Duodenal mucosa (tissue), 2 donors: ENCODE results near the gene CDX4.
"Not testable (repeated sequence)": the region's sequence is repeated elsewhere in the genome, so short reads cannot be mapped to it uniquely, and the experiment has no call there.

ENCODE experiments used
- H3K27ac ChIP-seq: one replicate; pipeline ENCODE4 v1.7.0; 2013; ENCODE audit warnings: low read depth, low read length
- H3K27me3 ChIP-seq, 2 donors: one replicate each; pipeline ENCODE4 v1.7.0; 2013; ENCODE audit warnings: low read length in 2 of 2, control low read depth in 1 of 2; ENCODE audit not compliant: insufficient read depth in 2 of 2, control insufficient read depth in 1 of 2
- H3K36me3 ChIP-seq, 2 donors: one replicate each; pipeline ENCODE4 v1.7.0; 2013; ENCODE audit warnings: low read length in 2 of 2, control low read depth in 1 of 2; ENCODE audit not compliant: insufficient read depth in 2 of 2, control insufficient read depth in 1 of 2
- H3K4me1 ChIP-seq, 2 donors: one replicate each; pipeline ENCODE4 v1.7.0; 2013; ENCODE audit warnings: low read length in 2 of 2, control low read depth in 1 of 2; ENCODE audit not compliant: insufficient read depth in 2 of 2, control insufficient read depth in 1 of 2
- H3K4me3 ChIP-seq, 2 donors: one replicate each; pipeline ENCODE4 v1.7.0; 2013; ENCODE audit warnings: low read length in 2 of 2, low read depth in 1 of 2
- H3K9ac ChIP-seq, 2 donors: one replicate each; pipeline ENCODE4 v1.7.0; 2013; ENCODE audit warnings: low read length in 2 of 2, low read depth in 1 of 2
- H3K9me3 ChIP-seq, 2 donors: one replicate each; pipeline ENCODE4 v1.7.0; 2013; ENCODE audit warnings: low read length in 2 of 2, control low read depth in 1 of 2; ENCODE audit not compliant: control insufficient read depth in 1 of 2

Gene CDX4

DNA sequence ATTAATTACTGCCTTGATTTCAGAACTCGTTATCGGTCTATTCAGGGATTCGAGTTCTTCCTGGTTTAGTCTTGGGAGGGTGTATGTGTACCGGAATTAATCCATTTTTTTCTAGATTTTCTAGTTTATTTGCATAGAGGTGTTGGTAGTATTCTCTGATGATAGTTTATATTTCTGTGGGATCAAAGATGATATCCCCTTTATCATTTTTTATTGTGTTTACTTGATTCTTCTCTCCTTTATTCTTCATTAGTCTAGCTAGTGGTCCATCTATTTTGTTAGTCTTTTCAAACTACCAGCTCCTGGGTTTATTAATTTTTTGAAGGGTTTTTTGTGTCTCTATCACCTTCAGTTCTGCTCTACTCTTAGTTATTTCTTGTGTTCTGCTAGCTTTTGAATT, 32.1 kb downstream of the CDX4 start:
- Histone ChIP-seq H3K36me3 (no peaks in the 10 kb centered on the region), H3K9me3 (no peaks in the 10 kb centered on the region), H3K27me3 (no peaks in the 10 kb centered on the region), H3K4me1 (no peaks in the 10 kb centered on the region), H3K9ac (no peak overlapping the region), H3K27ac (no peak overlapping the region), H3K4me3 (no peak overlapping the region)

DNA sequence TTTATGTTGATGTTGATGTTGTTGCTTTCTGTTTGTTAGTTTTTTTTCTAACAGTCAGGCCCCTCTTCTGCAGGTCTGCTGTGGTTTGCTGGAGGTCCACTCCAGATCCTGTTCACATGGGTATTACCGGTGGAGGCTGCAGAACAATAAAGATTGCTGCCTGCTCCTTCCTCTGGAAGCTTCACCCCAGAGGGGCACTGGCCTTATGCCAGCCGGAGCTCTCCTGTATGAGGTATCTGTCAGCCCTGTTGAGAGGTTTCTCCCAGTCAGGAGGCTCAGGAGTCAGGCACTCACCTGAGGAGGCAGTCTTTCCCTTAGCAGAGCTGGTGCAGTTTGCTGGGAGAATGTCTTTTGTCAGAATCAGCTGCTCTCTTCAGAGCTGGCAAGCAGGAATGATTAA, 34.7 kb downstream of the CDX4 start:
- Histone ChIP-seq H3K27me3 (no peaks in the 10 kb centered on the region), H3K4me3 (no peak overlapping the region), H3K9ac (no peak overlapping the region), H3K9me3 (no peaks in the 10 kb centered on the region), H3K27ac (no peak overlapping the region), H3K36me3 (no peaks in the 10 kb centered on the region), H3K4me1 (no peaks in the 10 kb centered on the region)

DNA sequence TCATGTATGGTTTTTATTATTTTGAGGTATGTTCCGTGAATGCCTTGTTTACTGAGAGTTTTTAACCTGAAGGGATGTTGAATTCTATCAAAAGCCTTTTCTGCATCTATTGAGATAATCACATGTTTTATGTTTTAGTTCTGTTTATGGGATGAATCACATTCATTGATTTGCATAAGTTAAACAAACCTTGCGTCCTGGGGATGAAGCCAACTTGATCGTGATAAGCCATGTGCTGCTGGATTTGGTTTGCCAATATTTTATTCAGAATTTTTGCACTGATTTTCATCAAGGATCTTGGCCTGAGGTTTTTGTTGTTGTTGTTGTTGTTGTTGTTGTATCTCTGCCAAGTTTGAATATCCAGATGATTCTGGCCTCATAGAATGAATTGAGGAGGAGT, 43.8 kb downstream of the CDX4 start:
- Histone ChIP-seq H3K4me1 (no peaks in the 10 kb centered on the region), H3K9ac (no peak overlapping the region), H3K27me3 (no peaks in the 10 kb centered on the region), H3K4me3 (no peak overlapping the region), H3K27ac (no peak overlapping the region), H3K9me3 (no peaks in the 10 kb centered on the region), H3K36me3 (no peaks in the 10 kb centered on the region)

DNA sequence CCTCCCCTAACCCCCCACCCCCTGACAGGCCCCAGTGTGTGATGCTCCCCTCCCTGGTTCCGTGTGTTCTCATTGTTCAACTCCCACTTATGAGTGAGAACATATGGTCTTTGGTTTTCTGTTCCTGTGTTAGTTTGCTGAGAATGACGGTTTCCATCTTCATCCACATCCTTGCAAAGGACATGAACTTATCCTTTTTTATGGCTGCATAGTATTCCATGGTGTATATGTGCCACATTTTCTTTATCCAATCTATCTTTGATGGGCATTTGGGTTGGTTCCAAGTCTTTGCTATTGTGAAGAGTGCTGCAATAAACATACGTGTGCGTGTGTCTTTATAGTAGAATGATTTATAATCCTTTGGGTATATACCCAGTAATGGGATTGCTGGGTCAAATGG, 45.3 kb downstream of the CDX4 start:
- H3K36me3 ChIP-seq, H3K9me3 ChIP-seq, H3K4me3 ChIP-seq, H3K4me1 ChIP-seq, H3K27me3 ChIP-seq, H3K27ac ChIP-seq, H3K9ac ChIP-seq: not testable (repeated sequence)
